ENCODE data around the gene METTL13.

METTL13 gene

GRCh38 chr1:171801487-171801891 lies 20.0 kb downstream of the METTL13 start:
- Histone ChIP-seq H3K27me3 (ENCODE audit: control insufficient read depth in 1 of 2, insufficient read depth in 2 of 2, low read length in 2 of 2) (no peaks in the 10 kb centered on the region), H3K9me3 (ENCODE audit: control insufficient read depth in 2 of 2, low read length in 2 of 2) (no peaks in the 10 kb centered on the region), H3K4me3 (ENCODE audit: low read length in 2 of 2) (no peak overlapping the region), H3K36me3 (ENCODE audit: control insufficient read depth in 2 of 2, insufficient read depth in 2 of 2, low read length in 2 of 2) (peaks cover 3 to 8% of the 10 kb centered on the region in 2 donors), H3K4me1 (ENCODE audit: control insufficient read depth, insufficient read depth, low read length) (no peaks in the 10 kb centered on the region), H3K9ac (ENCODE audit: low read length in 2 of 2) (peak overlapping the region in 1 of 2 donors; percentile 29), H3K27ac (ENCODE audit: low read length) (no peak overlapping the region)

DNA sequence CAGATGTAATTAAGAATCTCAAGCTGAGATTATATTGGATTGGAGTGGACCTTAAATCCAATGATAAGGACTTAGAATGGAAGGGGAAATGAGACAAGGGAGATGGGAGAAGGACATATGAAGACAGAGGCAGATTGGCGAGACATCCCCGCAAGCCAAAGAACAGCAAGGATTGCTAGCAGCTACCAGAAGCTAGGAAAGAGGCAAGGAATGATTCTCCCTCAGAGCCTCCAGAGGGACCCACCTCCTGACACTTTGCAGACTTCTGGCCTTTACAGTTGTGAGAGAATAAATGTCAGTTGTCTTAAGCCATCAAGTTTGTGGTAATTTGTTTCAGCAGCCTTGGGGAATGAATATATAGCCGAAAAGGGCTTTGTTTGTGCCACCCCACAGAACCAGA lies 20.7 kb downstream of the METTL13 start:
- Histone ChIP-seq H3K27ac (ENCODE audit: low read length) (no peak overlapping the region), H3K36me3 (ENCODE audit: control insufficient read depth in 2 of 2, insufficient read depth in 2 of 2, low read length in 2 of 2) (peaks cover 0 to 5% of the 10 kb centered on the region in 2 donors), H3K9me3 (ENCODE audit: control insufficient read depth in 2 of 2, low read length in 2 of 2) (no peaks in the 10 kb centered on the region), H3K4me3 (ENCODE audit: low read length in 2 of 2) (no peak overlapping the region), H3K9ac (ENCODE audit: low read length in 2 of 2) (no peak overlapping the region), H3K4me1 (ENCODE audit: control insufficient read depth, insufficient read depth, low read length) (no peaks in the 10 kb centered on the region), H3K27me3 (ENCODE audit: control insufficient read depth in 1 of 2, insufficient read depth in 2 of 2, low read length in 2 of 2) (no peaks in the 10 kb centered on the region)

GRCh38 chr1:171803045-171803444 lies 21.6 kb downstream of the METTL13 start:
- H3K9me3 ChIP-seq (ENCODE audit: control insufficient read depth in 2 of 2, low read length in 2 of 2) = no peaks in the 10 kb centered on the region
- H3K36me3 ChIP-seq (ENCODE audit: control insufficient read depth in 2 of 2, insufficient read depth in 2 of 2, low read length in 2 of 2) = peaks cover 0 to 3% of the 10 kb centered on the region in 2 donors
- H3K27ac ChIP-seq (ENCODE audit: low read length) = no peak overlapping the region
- no peaks in the 10 kb centered on the region for H3K27me3 ChIP-seq (ENCODE audit: control insufficient read depth in 1 of 2, insufficient read depth in 2 of 2, low read length in 2 of 2)
- H3K4me1 ChIP-seq (ENCODE audit: control insufficient read depth, insufficient read depth, low read length) = no peaks in the 10 kb centered on the region
- H3K9ac ChIP-seq (ENCODE audit: low read length in 2 of 2) = no peak overlapping the region
- H3K4me3 ChIP-seq (ENCODE audit: low read length in 2 of 2) = no peak overlapping the region

GRCh38 chr1:171803461-171804022 lies 22.1 kb downstream of the METTL13 start:
- Histone ChIP-seq H3K27me3 (ENCODE audit: control insufficient read depth in 1 of 2, insufficient read depth in 2 of 2, low read length in 2 of 2) (no peaks in the 10 kb centered on the region), H3K9me3 (ENCODE audit: control insufficient read depth in 2 of 2, low read length in 2 of 2) (no peaks in the 10 kb centered on the region), H3K36me3 (ENCODE audit: control insufficient read depth in 2 of 2, insufficient read depth in 2 of 2, low read length in 2 of 2) (no peaks in the 10 kb centered on the region), H3K27ac (ENCODE audit: low read length) (no peak overlapping the region), H3K9ac (ENCODE audit: low read length in 2 of 2) (no peak overlapping the region), H3K4me3 (ENCODE audit: low read length in 2 of 2) (no peak overlapping the region), H3K4me1 (ENCODE audit: control insufficient read depth, insufficient read depth, low read length) (no peaks in the 10 kb centered on the region)

- Histone ChIP-seq H3K9me3 (ENCODE audit: control insufficient read depth in 2 of 2, low read length in 2 of 2) (no peaks in the 10 kb centered on the region), H3K27me3 (ENCODE audit: control insufficient read depth in 1 of 2, insufficient read depth in 2 of 2, low read length in 2 of 2) (no peaks in the 10 kb centered on the region), H3K27ac (ENCODE audit: low read length) (no peak overlapping the region), H3K4me3 (ENCODE audit: low read length in 2 of 2) (no peak overlapping the region), H3K9ac (ENCODE audit: low read length in 2 of 2) (no peak overlapping the region), H3K36me3 (ENCODE audit: control insufficient read depth in 2 of 2, insufficient read depth in 2 of 2, low read length in 2 of 2) (no peaks in the 10 kb centered on the region), H3K4me1 (ENCODE audit: control insufficient read depth, insufficient read depth, low read length) (no peaks in the 10 kb centered on the region)
Measured at GRCh38 chr1:171805395-171806115, 24.1 kb downstream of the METTL13 start.

DNA sequence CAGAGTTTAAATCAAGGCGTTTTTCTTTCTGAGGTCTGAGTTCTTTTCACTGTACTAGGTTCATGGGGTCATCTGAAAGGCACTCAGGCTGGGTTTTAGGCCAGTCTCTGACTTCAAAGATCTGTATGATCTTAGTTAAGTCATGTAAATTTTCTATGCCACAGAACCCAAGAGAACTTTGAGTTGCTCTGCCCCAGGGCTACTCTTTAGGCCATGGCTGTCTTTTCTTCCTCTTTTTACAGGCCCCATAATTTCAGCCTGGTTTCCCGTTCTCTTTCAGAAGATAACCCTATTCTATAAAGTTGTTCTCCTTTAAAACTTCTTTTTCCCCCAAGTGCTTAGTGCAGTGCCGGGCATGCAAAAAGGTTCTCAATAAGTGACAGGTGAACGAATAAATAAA lies 26.1 kb downstream of the METTL13 start:
- no peaks in the 10 kb centered on the region for H3K27me3 ChIP-seq (ENCODE audit: control insufficient read depth in 1 of 2, insufficient read depth in 2 of 2, low read length in 2 of 2)
- no peak overlapping the region for H3K27ac ChIP-seq (ENCODE audit: low read length)
- H3K9ac ChIP-seq (ENCODE audit: low read length in 2 of 2) = no peak overlapping the region
- H3K4me1 ChIP-seq (ENCODE audit: control insufficient read depth, insufficient read depth, low read length) = no peaks in the 10 kb centered on the region
- no peaks in the 10 kb centered on the region for H3K9me3 ChIP-seq (ENCODE audit: control insufficient read depth in 2 of 2, low read length in 2 of 2)
- no peaks in the 10 kb centered on the region for H3K36me3 ChIP-seq (ENCODE audit: control insufficient read depth in 2 of 2, insufficient read depth in 2 of 2, low read length in 2 of 2)
- no peak overlapping the region for H3K4me3 ChIP-seq (ENCODE audit: low read length in 2 of 2)

DNA sequence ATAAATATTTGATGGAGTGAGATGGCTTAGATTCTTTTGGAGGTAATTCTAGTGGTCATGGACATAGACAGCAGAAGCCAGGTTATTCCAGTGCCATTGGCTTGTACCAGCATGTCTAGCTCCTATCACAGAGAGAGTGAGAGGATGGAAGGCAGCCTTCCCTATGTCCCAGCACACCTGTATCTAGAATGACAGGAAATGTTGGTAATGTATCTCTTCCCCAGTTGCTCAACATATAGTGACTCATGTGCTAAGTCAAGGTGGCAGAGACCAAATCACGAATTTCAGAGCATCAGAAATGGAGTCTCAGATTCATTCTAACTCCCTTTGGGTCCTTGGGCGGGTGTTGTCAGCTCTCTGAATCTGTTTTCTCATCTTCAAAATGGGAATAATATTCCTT lies 28.4 kb downstream of the METTL13 start:
- Histone ChIP-seq H3K4me1 (ENCODE audit: control insufficient read depth, insufficient read depth, low read length) (no peaks in the 10 kb centered on the region), H3K4me3 (ENCODE audit: low read length in 2 of 2) (no peak overlapping the region), H3K27me3 (ENCODE audit: control insufficient read depth in 1 of 2, insufficient read depth in 2 of 2, low read length in 2 of 2) (no peaks in the 10 kb centered on the region), H3K36me3 (ENCODE audit: control insufficient read depth in 2 of 2, insufficient read depth in 2 of 2, low read length in 2 of 2) (no peaks in the 10 kb centered on the region), H3K27ac (ENCODE audit: low read length) (no peak overlapping the region), H3K9me3 (ENCODE audit: control insufficient read depth in 2 of 2, low read length in 2 of 2) (no peaks in the 10 kb centered on the region), H3K9ac (ENCODE audit: low read length in 2 of 2) (no peak overlapping the region)

DNA sequence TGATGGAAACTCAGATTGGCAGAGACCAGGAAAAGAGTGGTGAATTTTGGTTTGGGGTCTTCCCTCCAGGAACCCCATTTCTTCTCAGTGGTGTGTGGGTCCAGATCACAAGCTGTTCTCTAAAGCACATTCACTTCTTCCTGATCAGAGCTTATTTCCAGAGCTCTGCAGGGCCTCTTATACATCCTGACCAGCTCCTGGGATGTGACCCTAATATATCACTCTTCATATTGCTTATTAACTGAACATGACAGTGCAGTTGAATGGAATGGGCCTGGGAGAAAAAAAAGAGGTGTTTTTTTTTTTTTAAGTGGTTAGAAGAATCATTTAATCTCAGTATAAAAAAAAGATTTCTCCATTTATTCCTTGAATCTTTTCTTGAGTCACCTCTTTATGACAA lies 30.2 kb downstream of the METTL13 start:
- H3K9me3 ChIP-seq (ENCODE audit: control insufficient read depth in 2 of 2, low read length in 2 of 2) = no peaks in the 10 kb centered on the region
- H3K9ac ChIP-seq (ENCODE audit: low read length in 2 of 2) = no peak overlapping the region
- no peak overlapping the region for H3K4me3 ChIP-seq (ENCODE audit: low read length in 2 of 2)
- H3K27ac ChIP-seq (ENCODE audit: low read length) = no peak overlapping the region
- H3K4me1 ChIP-seq (ENCODE audit: control insufficient read depth, insufficient read depth, low read length) = no peaks in the 10 kb centered on the region
- H3K27me3 ChIP-seq (ENCODE audit: control insufficient read depth in 1 of 2, insufficient read depth in 2 of 2, low read length in 2 of 2) = no peaks in the 10 kb centered on the region
- H3K36me3 ChIP-seq (ENCODE audit: control insufficient read depth in 2 of 2, insufficient read depth in 2 of 2, low read length in 2 of 2) = no peaks in the 10 kb centered on the region

- Histone ChIP-seq H3K4me1 (ENCODE audit: control insufficient read depth, insufficient read depth, low read length) (no peaks in the 10 kb centered on the region), H3K4me3 (ENCODE audit: low read length in 2 of 2) (no peak overlapping the region), H3K36me3 (ENCODE audit: control insufficient read depth in 2 of 2, insufficient read depth in 2 of 2, low read length in 2 of 2) (no peaks in the 10 kb centered on the region), H3K9me3 (ENCODE audit: control insufficient read depth in 2 of 2, low read length in 2 of 2) (no peaks in the 10 kb centered on the region), H3K27me3 (ENCODE audit: control insufficient read depth in 1 of 2, insufficient read depth in 2 of 2, low read length in 2 of 2) (no peaks in the 10 kb centered on the region), H3K9ac (ENCODE audit: low read length in 2 of 2) (no peak overlapping the region), H3K27ac (ENCODE audit: low read length) (no peak overlapping the region)
Measured at GRCh38 chr1:171814692-171815091, 33.2 kb downstream of the METTL13 start.

GRCh38 chr1:171816300-171816901 lies 34.9 kb downstream of the METTL13 start:
- no peak overlapping the region for H3K27ac ChIP-seq (ENCODE audit: low read length)
- H3K4me3 ChIP-seq (ENCODE audit: low read length in 2 of 2) = no peak overlapping the region
- no peaks in the 10 kb centered on the region for H3K27me3 ChIP-seq (ENCODE audit: control insufficient read depth in 1 of 2, insufficient read depth in 2 of 2, low read length in 2 of 2)
- no peak overlapping the region for H3K9ac ChIP-seq (ENCODE audit: low read length in 2 of 2)
- no peaks in the 10 kb centered on the region for H3K4me1 ChIP-seq (ENCODE audit: control insufficient read depth, insufficient read depth, low read length)
- H3K36me3 ChIP-seq (ENCODE audit: control insufficient read depth in 2 of 2, insufficient read depth in 2 of 2, low read length in 2 of 2) = no peaks in the 10 kb centered on the region
- H3K9me3 ChIP-seq (ENCODE audit: control insufficient read depth in 2 of 2, low read length in 2 of 2) = no peaks in the 10 kb centered on the region
